GM21737 (cell line): ENCODE results near the gene COBL.

Experiments
- ATAC-seq: cut with Tn5 transposase; IDR thresholded peaks from one replicate; pipeline ENCODE4 v1.9.1; 2021; ENCODE audit warnings: mild to moderate bottlenecking, moderate library complexity; ENCODE audit not compliant: unreplicated experiment

The COBL gene

GRCh38 chr7:51278797-51279196 is 37.8 kb downstream of the COBL start:
- ATAC-seq, result no peak

GRCh38 chr7:51276967-51277366 is 39.6 kb downstream of the COBL start:
- no peak for ATAC-seq

GRCh38 chr7:51276091-51276605 is 40.5 kb downstream of the COBL start:
- ATAC-seq, result no peak

- no peak for ATAC-seq
Observed at GRCh38 chr7:51275532-51275931, 41.1 kb downstream of the COBL start.

- no peak for ATAC-seq
Observed at GRCh38 chr7:51274955-51275354, 41.7 kb downstream of the COBL start.

GRCh38 chr7:51274001-51274400 is 42.6 kb downstream of the COBL start:
- no peak for ATAC-seq

- no peak for ATAC-seq
Observed at GRCh38 chr7:51273360-51273759, 43.2 kb downstream of the COBL start.

GRCh38 chr7:51270965-51271364 is 45.6 kb downstream of the COBL start:
- ATAC-seq, result no peak

GRCh38 chr7:51269911-51270310 is 46.7 kb downstream of the COBL start:
- no peak for ATAC-seq

GRCh38 chr7:51269321-51269720 is 47.3 kb downstream of the COBL start:
- ATAC-seq, result no peak

GRCh38 chr7:51268859-51269258 is 47.8 kb downstream of the COBL start:
- ATAC-seq, result no peak

- ATAC-seq, result no peak
Observed at GRCh38 chr7:51267169-51267568, 49.4 kb downstream of the COBL start.

- no peak for ATAC-seq
Observed at GRCh38 chr7:51265066-51265907, 51.3 kb downstream of the COBL start.

- ATAC-seq, result no peak
Observed at GRCh38 chr7:51263631-51264484, 52.8 kb downstream of the COBL start.

GRCh38 chr7:51262796-51263531 is 53.6 kb downstream of the COBL start:
- no peak for ATAC-seq

- ATAC-seq, result no peak
Observed at GRCh38 chr7:51261950-51262795, 54.4 kb downstream of the COBL start.

GRCh38 chr7:51261117-51261835 is 55.3 kb downstream of the COBL start:
- no peak for ATAC-seq

- ATAC-seq, result no peak
Observed at GRCh38 chr7:51260516-51260915, 56.1 kb downstream of the COBL start.

- ATAC-seq, result no peak
Observed at GRCh38 chr7:51259766-51260165, 56.8 kb downstream of the COBL start.

- no peak for ATAC-seq
Observed at GRCh38 chr7:51256916-51257315, 59.7 kb downstream of the COBL start.
